K562 (cell line): ENCODE results near the gene FGF21. TPM values are rescaled to one million over a fixed set of nuclear protein-coding genes. Genes with fewer than 3 reads are reported as not detected.

Source experiments
- polyA plus RNA-seq, 8 experiments: library from polyadenylated mRNA; depleted of rRNA in 4 of 8; stranded (reverse) in 5 of 8; unstranded in 3 of 8; fragments of >200 nt; fragmentation: Nextera tagmentation in 2 of 8; fragmentation: Illumina TruSeq in 1 of 8; extraction: Ambion mirVana in 2 of 8; extraction: Trizol in 1 of 8; gene quantifications; 2 replicates each; pipeline versions ENCODE4 v1.2.1 to v1.2.3, GENCODE V29; 2011 to 2014; ENCODE audit warnings: inconsistent platforms in 1 of 8, missing spikeins in 1 of 8
- small RNA-seq: library from RNA; depleted of rRNA; stranded (forward); fragments of <200 nt; gene quantifications from one replicate; pipeline ENCODE3, GENCODE V24; 2014
- total RNA-seq, 7 experiments: library from RNA; depleted of rRNA in 6 of 7; stranded (reverse); fragments of >200 nt in 6 of 7; fragmentation: Illumina TruSeq in 2 of 7; extraction: Trizol in 2 of 7; gene quantifications; 2 replicates each; pipeline versions ENCODE4 v1.2.1 to v1.2.3, GENCODE V29; 2011 to 2021; ENCODE audit warnings: low replicate concordance in 1 of 7

The FGF21 gene
- total and polyA plus RNA-seq, 9 of the 15 experiments (the other 6 are each of a cell fraction or from before 2014, with no cell fraction given), result 0.04 to 0.77 (median 0.09) TPM; not detected in 6

Small RNA genes lying within 50 kb of the gene (small RNA-seq; reads per million reads assigned to genes)
- not detected for gene RNU6-317P

Other genes with a start within 250 kb of the FGF21 start
Only the 7 nearest of the 25 such genes appear.
- gene FUT2, start 59.6 kb upstream of the FGF21 start, total RNA-seq (2014; rRNA removed), result not detected in 2 replicates
- not detected in 2 replicates for gene FUT2, start 59.6 kb upstream of the FGF21 start, total RNA-seq (2014; rRNA removed; fragmentation: Illumina TruSeq; extraction: Trizol)
- gene FUT2, start 59.6 kb upstream of the FGF21 start, total RNA-seq (2015; rRNA removed; fragmentation: Illumina TruSeq; extraction: Trizol), result not detected in 2 replicates
- not detected in 2 replicates for gene FUT2, start 59.6 kb upstream of the FGF21 start, total RNA-seq (2021)
- gene FUT2, start 59.6 kb upstream of the FGF21 start, polyA plus RNA-seq (2011; rRNA removed), result not detected in 2 replicates
- gene FUT2, start 59.6 kb upstream of the FGF21 start, polyA plus RNA-seq (2014; fragmentation: Illumina TruSeq; extraction: Trizol), result not detected in 2 replicates
- under 1 TPM; 0.03 to 0.04 TPM for gene FUT2, start 59.6 kb upstream of the FGF21 start, polyA plus RNA-seq (2014; fragmentation: Nextera tagmentation; extraction: Ambion mirVana)
- not detected in 2 replicates for gene FUT2, start 59.6 kb upstream of the FGF21 start, polyA plus RNA-seq (2014; rRNA removed)
- 0.27 and 0.45 TPM in 2 replicates for gene MAMSTR, start 35.8 kb upstream of the FGF21 start, total RNA-seq (2014; rRNA removed)
- 0.22 and 0.29 TPM in 2 replicates for gene MAMSTR, start 35.8 kb upstream of the FGF21 start, total RNA-seq (2014; rRNA removed; fragmentation: Illumina TruSeq; extraction: Trizol)
- 0.49 and 0.51 TPM in 2 replicates for gene MAMSTR, start 35.8 kb upstream of the FGF21 start, total RNA-seq (2015; rRNA removed; fragmentation: Illumina TruSeq; extraction: Trizol)
- gene MAMSTR, start 35.8 kb upstream of the FGF21 start, total RNA-seq (2021), result 1.00 and 1.3 TPM in 2 replicates
- gene MAMSTR, start 35.8 kb upstream of the FGF21 start, polyA plus RNA-seq (2011; rRNA removed), result 0.27 and 0.29 TPM in 2 replicates
- 0.55 and 0.73 TPM in 2 replicates for gene MAMSTR, start 35.8 kb upstream of the FGF21 start, polyA plus RNA-seq (2014; fragmentation: Illumina TruSeq; extraction: Trizol)
- gene MAMSTR, start 35.8 kb upstream of the FGF21 start, polyA plus RNA-seq (2014; fragmentation: Nextera tagmentation; extraction: Ambion mirVana), result under 1 TPM in 1 of 2 experiments, not detected in 1; 0.08 TPM
- 0.84 and 0.91 TPM in 2 replicates for gene MAMSTR, start 35.8 kb upstream of the FGF21 start, polyA plus RNA-seq (2014; rRNA removed)
- gene RASIP1, start 14.9 kb upstream of the FGF21 start, total RNA-seq (2014; rRNA removed), result 2.7 and 3.7 TPM in 2 replicates
- 0.58 and 0.61 TPM in 2 replicates for gene RASIP1, start 14.9 kb upstream of the FGF21 start, total RNA-seq (2014; rRNA removed; fragmentation: Illumina TruSeq; extraction: Trizol)
- gene RASIP1, start 14.9 kb upstream of the FGF21 start, total RNA-seq (2015; rRNA removed; fragmentation: Illumina TruSeq; extraction: Trizol), result 1.4 and 1.7 TPM in 2 replicates
- gene RASIP1, start 14.9 kb upstream of the FGF21 start, total RNA-seq (2021), result 3.4 and 4.6 TPM in 2 replicates
- 1.4 and 2.1 TPM in 2 replicates for gene RASIP1, start 14.9 kb upstream of the FGF21 start, polyA plus RNA-seq (2011; rRNA removed)
- 1.5 and 2.6 TPM in 2 replicates for gene RASIP1, start 14.9 kb upstream of the FGF21 start, polyA plus RNA-seq (2014; fragmentation: Illumina TruSeq; extraction: Trizol)
- under 1 TPM; 0.20 to 0.24 TPM for gene RASIP1, start 14.9 kb upstream of the FGF21 start, polyA plus RNA-seq (2014; fragmentation: Nextera tagmentation; extraction: Ambion mirVana)
- gene RASIP1, start 14.9 kb upstream of the FGF21 start, polyA plus RNA-seq (2014; rRNA removed), result 4.7 and 6.1 TPM in 2 replicates
- 0.14 and 0.78 TPM in 2 replicates for gene IZUMO1, start 8.6 kb upstream of the FGF21 start, total RNA-seq (2014; rRNA removed)
- 0.61 and 1.3 TPM in 2 replicates for gene IZUMO1, start 8.6 kb upstream of the FGF21 start, total RNA-seq (2014; rRNA removed; fragmentation: Illumina TruSeq; extraction: Trizol)
- 0.40 and 0.49 TPM in 2 replicates for gene IZUMO1, start 8.6 kb upstream of the FGF21 start, total RNA-seq (2015; rRNA removed; fragmentation: Illumina TruSeq; extraction: Trizol)
- 2.1 and 2.2 TPM in 2 replicates for gene IZUMO1, start 8.6 kb upstream of the FGF21 start, total RNA-seq (2021)
- gene IZUMO1, start 8.6 kb upstream of the FGF21 start, polyA plus RNA-seq (2011; rRNA removed), result 0.54 and 0.57 TPM in 2 replicates
- gene IZUMO1, start 8.6 kb upstream of the FGF21 start, polyA plus RNA-seq (2014; fragmentation: Illumina TruSeq; extraction: Trizol), result 0.29 and 1.1 TPM in 2 replicates
- under 1 TPM; 0.24 to 0.73 TPM for gene IZUMO1, start 8.6 kb upstream of the FGF21 start, polyA plus RNA-seq (2014; fragmentation: Nextera tagmentation; extraction: Ambion mirVana)
- gene IZUMO1, start 8.6 kb upstream of the FGF21 start, polyA plus RNA-seq (2014; rRNA removed), result 0.39 and 1.2 TPM in 2 replicates
- gene FUT1, start 2.9 kb upstream of the FGF21 start, total RNA-seq (2014; rRNA removed), result 15.5 and 17.2 TPM in 2 replicates
- 8.9 TPM in 2 replicates for gene FUT1, start 2.9 kb upstream of the FGF21 start, total RNA-seq (2014; rRNA removed; fragmentation: Illumina TruSeq; extraction: Trizol)
- gene FUT1, start 2.9 kb upstream of the FGF21 start, total RNA-seq (2015; rRNA removed; fragmentation: Illumina TruSeq; extraction: Trizol), result 5.0 TPM in 2 replicates
- gene FUT1, start 2.9 kb upstream of the FGF21 start, total RNA-seq (2021), result 18.5 and 19.6 TPM in 2 replicates
- 3.2 and 5.0 TPM in 2 replicates for gene FUT1, start 2.9 kb upstream of the FGF21 start, polyA plus RNA-seq (2011; rRNA removed)
- gene FUT1, start 2.9 kb upstream of the FGF21 start, polyA plus RNA-seq (2014; fragmentation: Illumina TruSeq; extraction: Trizol), result 7.9 and 8.8 TPM in 2 replicates
- gene FUT1, start 2.9 kb upstream of the FGF21 start, polyA plus RNA-seq (2014; fragmentation: Nextera tagmentation; extraction: Ambion mirVana), result 1 to 10 TPM; 2.3 to 3.1 TPM
- 16.3 and 18.3 TPM in 2 replicates for gene FUT1, start 2.9 kb upstream of the FGF21 start, polyA plus RNA-seq (2014; rRNA removed)
- gene BCAT2, start 55.5 kb downstream of the FGF21 start, total RNA-seq (2014; rRNA removed), result 57.8 and 69.7 TPM in 2 replicates
- gene BCAT2, start 55.5 kb downstream of the FGF21 start, total RNA-seq (2014; rRNA removed; fragmentation: Illumina TruSeq; extraction: Trizol), result 12.4 and 18.9 TPM in 2 replicates
- gene BCAT2, start 55.5 kb downstream of the FGF21 start, total RNA-seq (2015; rRNA removed; fragmentation: Illumina TruSeq; extraction: Trizol), result 31.4 and 32.6 TPM in 2 replicates
- gene BCAT2, start 55.5 kb downstream of the FGF21 start, total RNA-seq (2021), result 79.6 and 84.8 TPM in 2 replicates
- gene BCAT2, start 55.5 kb downstream of the FGF21 start, polyA plus RNA-seq (2011; rRNA removed), result 29.7 and 54.4 TPM in 2 replicates
- 53.9 and 68.4 TPM in 2 replicates for gene BCAT2, start 55.5 kb downstream of the FGF21 start, polyA plus RNA-seq (2014; fragmentation: Illumina TruSeq; extraction: Trizol)
- 10 to 100 TPM in 1 of 2 experiments, 1 to 10 TPM in 1; 3.4 to 17.0 TPM for gene BCAT2, start 55.5 kb downstream of the FGF21 start, polyA plus RNA-seq (2014; fragmentation: Nextera tagmentation; extraction: Ambion mirVana)
- gene BCAT2, start 55.5 kb downstream of the FGF21 start, polyA plus RNA-seq (2014; rRNA removed), result 61.3 and 70.5 TPM in 2 replicates
- gene HSD17B14, start 81.0 kb downstream of the FGF21 start, total RNA-seq (2014; rRNA removed), result 0.20 TPM in 1 of 2 replicates, not detected in the other
- gene HSD17B14, start 81.0 kb downstream of the FGF21 start, total RNA-seq (2014; rRNA removed; fragmentation: Illumina TruSeq; extraction: Trizol), result not detected in 2 replicates
- gene HSD17B14, start 81.0 kb downstream of the FGF21 start, total RNA-seq (2015; rRNA removed; fragmentation: Illumina TruSeq; extraction: Trizol), result not detected in 2 replicates
- 0.16 TPM in 1 of 2 replicates, not detected in the other for gene HSD17B14, start 81.0 kb downstream of the FGF21 start, total RNA-seq (2021)
- gene HSD17B14, start 81.0 kb downstream of the FGF21 start, polyA plus RNA-seq (2011; rRNA removed), result 0.20 TPM in 1 of 2 replicates, not detected in the other
- gene HSD17B14, start 81.0 kb downstream of the FGF21 start, polyA plus RNA-seq (2014; fragmentation: Illumina TruSeq; extraction: Trizol), result not detected in 2 replicates
- gene HSD17B14, start 81.0 kb downstream of the FGF21 start, polyA plus RNA-seq (2014; fragmentation: Nextera tagmentation; extraction: Ambion mirVana), result not detected
- gene HSD17B14, start 81.0 kb downstream of the FGF21 start, polyA plus RNA-seq (2014; rRNA removed), result not detected in 2 replicates